K562 (cell line): Measurements from ENCODE around the gene NPNT.
"Not testable (repeated sequence)": the region's sequence is repeated elsewhere in the genome, so short reads cannot be mapped to it uniquely, and the experiment has no call there.

ENCODE experiments used
- EZH2 ChIP-seq: IDR thresholded peaks from 2 replicates; pipeline ENCODE4 v1.6.1; 2012; ENCODE audit warnings: low read depth, mild to moderate bottlenecking, inconsistent platforms, low read length, borderline replicate concordance
- TAF1 ChIP-seq: IDR thresholded peaks from 2 replicates; pipeline ENCODE4 v1.6.1; 2011; ENCODE audit warnings: mild to moderate bottlenecking, low read length, moderate library complexity; ENCODE audit not compliant: insufficient read depth, control insufficient read depth, severe bottlenecking; ENCODE audit errors: extremely low read depth
- TF ChIP-seq, protein P1 (sequence below), 2 experiments: fragments of 450-650 bp; conservative IDR thresholded peaks; 2 replicates each; pipeline ENCODE4 v1.6.1; 2017; ENCODE audit warnings: mild to moderate bottlenecking in 2 of 2, moderate library complexity in 2 of 2

- not testable (repeated sequence) for TF ChIP-seq EZH2, TAF1
- TF ChIP-seq, protein P1, sequence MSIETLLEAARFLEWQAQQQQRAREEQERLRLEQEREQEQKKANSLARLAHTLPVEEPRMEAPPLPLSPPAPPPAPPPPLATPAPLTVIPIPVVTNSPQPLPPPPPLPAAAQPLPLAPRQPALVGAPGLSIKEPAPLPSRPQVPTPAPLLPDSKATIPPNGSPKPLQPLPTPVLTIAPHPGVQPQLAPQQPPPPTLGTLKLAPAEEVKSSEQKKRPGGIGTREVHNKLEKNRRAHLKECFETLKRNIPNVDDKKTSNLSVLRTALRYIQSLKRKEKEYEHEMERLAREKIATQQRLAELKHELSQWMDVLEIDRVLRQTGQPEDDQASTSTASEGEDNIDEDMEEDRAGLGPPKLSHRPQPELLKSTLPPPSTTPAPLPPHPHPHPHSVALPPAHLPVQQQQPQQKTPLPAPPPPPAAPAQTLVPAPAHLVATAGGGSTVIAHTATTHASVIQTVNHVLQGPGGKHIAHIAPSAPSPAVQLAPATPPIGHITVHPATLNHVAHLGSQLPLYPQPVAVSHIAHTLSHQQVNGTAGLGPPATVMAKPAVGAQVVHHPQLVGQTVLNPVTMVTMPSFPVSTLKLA (conservative IDR thresholded peaks at IDR 0.05), result not testable (repeated sequence)
Measured at GRCh38 chr4:105848359-105848758, 46.9 kb upstream of the NPNT start.
